GM13977 (cell line): ENCODE data around the gene HIKESHI.
"Not testable (repeated sequence)": the region's sequence is repeated elsewhere in the genome, so short reads cannot be mapped to it uniquely, and the experiment has no call there.

Experiments
- DNase-seq: peaks from one replicate; pipeline ENCODE4 v3.0.0; 2012; ENCODE audit warnings: low spot score
- CTCF ChIP-seq: IDR thresholded peaks from 2 replicates; pipeline ENCODE4 v1.5.1; 2012; ENCODE audit warnings: mild to moderate bottlenecking, control low read depth; ENCODE audit not compliant: insufficient read depth; ENCODE audit errors: extremely low read depth, missing control alignments
- in situ Hi-C: fragments of 300-500 bp; cut with MboI; formaldehyde crosslinking; loops from one replicate; pipeline ENCODE4 v1.12.0; 2022; ENCODE audit warnings: low sequenced_read_pairs, low pct_unique_long_range_greater_than_20kb, mixed read lengths, inconsistent platforms; ENCODE audit not compliant: unreplicated experiment

Gene HIKESHI

DNA sequence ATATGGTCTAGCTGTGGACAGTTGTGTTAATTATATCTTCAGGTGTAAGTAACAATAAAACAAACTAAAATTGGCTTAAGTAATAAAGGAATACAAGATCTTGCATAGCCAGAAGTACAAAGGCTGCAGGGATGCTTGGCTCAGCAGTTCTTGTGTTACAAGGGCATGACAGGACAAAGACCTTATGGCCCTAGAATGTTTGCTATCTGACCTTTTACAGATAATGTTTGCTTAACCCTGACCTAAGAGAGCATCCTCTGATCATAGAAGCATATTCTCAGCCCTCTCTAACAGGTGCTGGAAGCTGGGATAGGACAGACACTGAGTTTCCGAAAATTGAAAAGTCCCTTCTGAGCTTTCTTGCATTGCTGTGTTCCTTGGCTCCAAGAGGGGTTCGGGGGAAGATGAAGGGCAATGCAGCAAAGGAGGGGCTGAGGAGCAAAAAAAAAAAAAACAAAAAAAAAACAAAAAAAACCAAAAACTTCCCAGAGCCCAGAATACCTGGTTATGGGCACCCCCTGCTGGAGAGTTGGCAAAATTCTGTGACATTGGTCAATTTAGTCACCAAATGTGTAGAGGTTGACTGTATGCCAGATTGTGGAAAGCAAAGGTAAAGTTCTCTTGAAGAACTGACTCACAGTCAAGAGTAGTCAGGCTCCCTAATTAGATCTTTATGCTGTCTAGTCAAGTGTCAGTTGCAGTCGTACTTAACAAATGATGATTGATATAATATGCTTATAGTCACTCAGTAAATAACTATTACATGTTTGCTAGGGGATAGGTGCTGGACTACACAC, 10.4 kb upstream of the HIKESHI start:
- in situ Hi-C loops: loop anchor here (10.0 to 25.0 kb wide), 2 partner anchors 347 to 429 kb away; partner anchors contain the start of gene CCDC83
- peak; percentile 65 for TF ChIP-seq CTCF
- peak; percentile 38 for DNase-seq

GRCh38 chr11:86292912-86293616, 9.0 kb upstream of the HIKESHI start:
- DNase-seq: peak; percentile 43
- in situ Hi-C loops: loop anchor here (10.0 to 25.0 kb wide), 2 partner anchors 348 to 431 kb away; partner anchors contain the start of gene CCDC83
- TF ChIP-seq CTCF: no peak

- TF ChIP-seq CTCF: no peak
- in situ Hi-C loops: loop anchor here (10.0 to 25.0 kb wide), 2 partner anchors 349 to 432 kb away; partner anchors contain the start of gene CCDC83
- no peak for DNase-seq
These were observed 8.0 kb upstream of the HIKESHI start for GRCh38 chr11:86294026-86294425.

DNA sequence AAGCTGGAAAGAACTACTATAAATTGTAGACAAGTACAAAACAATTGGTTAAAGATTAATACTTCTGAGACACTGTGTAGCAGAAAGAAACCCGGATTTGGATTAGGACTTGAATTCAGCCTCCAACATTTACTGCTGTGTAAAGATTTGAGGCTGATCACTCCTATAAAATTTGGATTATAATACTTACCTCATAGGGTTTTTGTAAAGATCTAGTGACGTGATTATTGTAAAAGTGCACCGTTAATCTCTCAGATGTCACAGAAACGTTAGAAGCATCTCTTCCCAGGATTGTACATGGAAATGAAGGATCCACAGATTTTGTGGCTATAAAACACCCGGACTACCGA, 323 bp upstream of the HIKESHI start:
- TF ChIP-seq CTCF: no peak
- in situ Hi-C loops: no loop called here
- no peak for DNase-seq

GRCh38 chr11:86303257-86303656, 1.2 kb downstream of the HIKESHI start:
- DNase-seq: no peak
- no peak for TF ChIP-seq CTCF
- in situ Hi-C loops: no loop called here

DNA sequence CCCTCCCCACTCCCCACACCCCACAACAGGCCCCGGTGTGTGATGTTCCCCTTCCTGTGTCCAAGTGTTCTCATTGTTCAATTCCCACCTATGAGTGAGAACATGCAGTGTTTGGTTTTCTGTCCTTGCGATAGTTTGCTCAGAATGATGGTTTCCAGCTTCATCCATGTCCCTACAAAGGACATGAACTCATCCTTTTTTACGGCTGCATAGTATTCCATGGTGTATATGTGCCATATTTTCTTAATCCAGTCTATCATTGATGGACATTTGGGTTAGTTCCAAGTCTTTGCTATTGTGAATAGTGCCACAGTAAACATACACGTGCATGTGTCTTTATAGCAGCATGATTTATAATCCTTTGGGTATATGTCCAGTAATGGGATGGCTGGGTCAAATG, 6.7 kb downstream of the HIKESHI start:
- DNase-seq, in situ Hi-C loops: not testable (repeated sequence)

DNA sequence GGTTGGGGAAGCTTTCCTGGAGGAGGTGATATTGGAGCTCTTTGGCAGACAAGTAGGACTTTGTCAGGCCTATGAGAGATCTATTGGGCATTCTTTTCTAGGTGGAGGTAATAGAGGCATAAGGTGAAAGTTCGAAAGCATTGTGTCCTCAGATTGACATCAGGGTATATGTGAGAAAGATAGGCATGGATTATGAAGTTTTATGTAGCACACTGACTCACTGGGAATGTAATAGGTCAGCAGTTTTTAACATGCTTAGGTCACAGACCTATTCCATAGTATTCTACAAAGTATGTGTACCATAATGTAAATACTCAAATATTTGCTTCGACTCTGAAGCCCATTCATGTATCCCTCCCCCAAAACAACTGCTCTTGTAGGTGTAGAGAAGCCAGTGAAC, 11.8 kb downstream of the HIKESHI start:
- in situ Hi-C loops: no loop called here
- DNase-seq: no peak
- TF ChIP-seq CTCF: no peak
